ENCODE results near the gene PIK3C2B. TPM values are rescaled to one million over a fixed set of nuclear protein-coding genes. Genes with fewer than 3 reads are reported as not detected.

PIK3C2B gene
- total RNA-seq, 1 experiment from 2014 or later = 52.4 TPM

GRCh38 chr1:204475656-204476432 lies 18.8 kb downstream of the PIK3C2B start:
- Histone ChIP-seq H3K27ac (no peak overlapping the region), H3F3A (ENCODE audit: insufficient read depth, low read depth) (peaks cover 12% of the 10 kb centered on the region; the same call in 1 of the 2 replicates), H4K20me1 (ENCODE audit: insufficient read depth) (peaks cover 45% of the 10 kb centered on the region), H3K4me3 (no peak overlapping the region), H3K27me3 (ENCODE audit: insufficient read depth, low read depth) (no peaks in the 10 kb centered on the region), H3K36me3 (ENCODE audit: low read depth) (peaks cover 5% of the 10 kb centered on the region; the same call in 1 of the 2 replicates), H3K79me2 (ENCODE audit: low read depth) (peaks cover 61% of the 10 kb centered on the region), H3K4me2 (no peak overlapping the region), H3K9me3 (ENCODE audit: insufficient read depth, low read depth) (no peaks in the 10 kb centered on the region), H2AFZ (no peak overlapping the region), H3K4me1 (replicated peaks; ENCODE audit: insufficient read depth) (peaks cover 25% of the 10 kb centered on the region), H3K9me2 (ENCODE audit: insufficient read depth) (no peaks in the 10 kb centered on the region)
- intact Hi-C loops (cut with micrococcal nuclease; ENCODE audit: unreplicated experiment) = no loop called here
- BruUV-seq (replicated peaks) = no TSS peak
- no peak for DNase-seq
- CTCF ChIA-PET = no interaction called here
- POLR2A ChIA-PET (ENCODE audit: unreplicated experiment) = no interaction called here
- TF ChIP-seq EZH2 (IDR thresholded peaks at IDR 0.05; ENCODE audit: low read depth) (no peak), CTCF (conservative IDR thresholded peaks at IDR 0.05) (no peak)

GRCh38 chr1:204473400-204473965 lies 21.1 kb downstream of the PIK3C2B start:
- H3K79me2 ChIP-seq (ENCODE audit: low read depth) = peaks cover 50% of the 10 kb centered on the region
- no peaks in the 10 kb centered on the region for H3K9me3 ChIP-seq (ENCODE audit: insufficient read depth, low read depth)
- no peak overlapping the region for H3K4me3 ChIP-seq
- peaks cover 7% of the 10 kb centered on the region; the same call in 1 of the 2 replicates for H3F3A ChIP-seq (ENCODE audit: insufficient read depth, low read depth)
- H3K9me2 ChIP-seq (ENCODE audit: insufficient read depth) = no peaks in the 10 kb centered on the region
- no peak overlapping the region for H3K27ac ChIP-seq
- H3K36me3 ChIP-seq (ENCODE audit: low read depth) = peaks cover 6% of the 10 kb centered on the region
- DNase-seq = no peak
- CTCF ChIA-PET = no interaction called here
- no TSS peak for BruUV-seq (replicated peaks)
- peaks cover 21% of the 10 kb centered on the region for H4K20me1 ChIP-seq (ENCODE audit: insufficient read depth)
- H3K27me3 ChIP-seq (ENCODE audit: insufficient read depth, low read depth) = no peaks in the 10 kb centered on the region
- POLR2A ChIA-PET (ENCODE audit: unreplicated experiment) = no interaction called here
- no peak overlapping the region for H2AFZ ChIP-seq
- TF ChIP-seq CTCF (conservative IDR thresholded peaks at IDR 0.05) = no peak
- no peak for TF ChIP-seq EZH2 (IDR thresholded peaks at IDR 0.05; ENCODE audit: low read depth)
- 0 out of 2 replicates have a peak, but pooled peaks cover 4% of the 10 kb centered on the region for H3K4me1 ChIP-seq (replicated peaks; ENCODE audit: insufficient read depth)
- intact Hi-C loops (cut with micrococcal nuclease; ENCODE audit: unreplicated experiment) = no loop called here
- H3K4me2 ChIP-seq = no peak overlapping the region

GRCh38 chr1:204472660-204473059 lies 21.9 kb downstream of the PIK3C2B start:
- POLR2A ChIA-PET (ENCODE audit: unreplicated experiment) = no interaction called here

More at GRCh38 chr1:204472660-204473059, 21.9 kb downstream of the PIK3C2B start:
- Histone ChIP-seq H3K9me3 (ENCODE audit: insufficient read depth, low read depth) (no peaks in the 10 kb centered on the region), H3K4me1 (replicated peaks; ENCODE audit: insufficient read depth) (no peaks in the 10 kb centered on the region), H3K27ac (no peak overlapping the region), H3K4me3 (no peak overlapping the region), H3K27me3 (ENCODE audit: insufficient read depth, low read depth) (no peaks in the 10 kb centered on the region), H3F3A (ENCODE audit: insufficient read depth, low read depth) (peaks cover 7% of the 10 kb centered on the region; the same call in 1 of the 2 replicates), H3K4me2 (no peak overlapping the region), H3K79me2 (ENCODE audit: low read depth) (peaks cover 41% of the 10 kb centered on the region), H4K20me1 (ENCODE audit: insufficient read depth) (peaks cover 14% of the 10 kb centered on the region), H2AFZ (no peak overlapping the region), H3K36me3 (ENCODE audit: low read depth) (peaks cover 7% of the 10 kb centered on the region), H3K9me2 (ENCODE audit: insufficient read depth) (no peaks in the 10 kb centered on the region)
- CTCF ChIA-PET = no interaction called here
- no peak for TF ChIP-seq EZH2 (IDR thresholded peaks at IDR 0.05; ENCODE audit: low read depth)
- no peak for TF ChIP-seq CTCF (conservative IDR thresholded peaks at IDR 0.05)
- intact Hi-C loops (cut with micrococcal nuclease; ENCODE audit: unreplicated experiment) = no loop called here
- DNase-seq = peak in 1 of 2 experiments; percentile 12
- BruUV-seq (replicated peaks) = no TSS peak

Measured in PC-9 (cell line).